Erythroblast (primary cell): Measurements from ENCODE around the gene EPC2.
"Not testable (repeated sequence)": the region's sequence is repeated elsewhere in the genome, so short reads cannot be mapped to it uniquely, and the experiment has no call there.

Experiments
- GATA1 ChIP-seq: IDR thresholded peaks from 2 replicates; pipeline ENCODE4 v1.6.1; 2011; ENCODE audit warnings: low read depth, mild to moderate bottlenecking, control low read depth, low read length, moderate library complexity
- POLR2A ChIP-seq: IDR thresholded peaks from 2 replicates; pipeline ENCODE4 v1.6.1; 2011; ENCODE audit warnings: mild to moderate bottlenecking, low read length

DNA sequence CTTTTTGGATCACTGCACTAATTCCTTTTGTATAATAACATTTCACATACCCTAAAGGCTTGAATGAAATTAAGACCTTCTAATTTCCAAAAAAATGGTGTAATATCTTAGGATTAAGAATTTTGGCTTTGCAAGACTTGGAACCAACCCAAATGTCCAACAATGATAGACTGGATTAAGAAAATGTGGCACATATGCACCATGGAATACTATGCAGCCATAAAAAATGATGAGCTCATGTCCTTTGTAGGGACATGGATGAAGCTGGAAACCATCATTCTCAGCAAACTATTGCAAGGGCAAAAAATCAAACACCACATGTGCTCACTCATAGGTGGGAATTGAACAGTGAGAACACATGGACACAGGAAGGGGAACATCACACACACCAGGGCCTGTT is 43.5 kb downstream of the EPC2 start:
- not testable (repeated sequence) for TF ChIP-seq POLR2A, GATA1
